KOPT-K1 (cell line): ENCODE results near the gene ANKRD36B.
"Not testable (repeated sequence)": the region's sequence is repeated elsewhere in the genome, so short reads cannot be mapped to it uniquely, and the experiment has no call there.

ENCODE experiments used
- H3K27ac ChIP-seq: fragments of 200-600 bp; sonication (generic); 2 replicates; pipeline ENCODE4 v1.5.1; 2016; ENCODE audit warnings: antibody characterized with exemption, mild to moderate bottlenecking, low read depth, low read length; ENCODE audit not compliant: poor library complexity, severe bottlenecking
- H3K36me3 ChIP-seq: fragments of 200-600 bp; sonication (generic); 2 replicates; pipeline ENCODE4 v1.5.1; 2017; ENCODE audit warnings: antibody characterized with exemption, mild to moderate bottlenecking, low read length, moderate library complexity; ENCODE audit not compliant: insufficient read depth
- H3K9me3 ChIP-seq: fragments of 200-600 bp; sonication (generic); 2 replicates; pipeline ENCODE4 v1.5.1; 2017; ENCODE audit warnings: antibody characterized with exemption, low read length, mild to moderate bottlenecking; ENCODE audit not compliant: insufficient read depth, poor library complexity, severe bottlenecking

ANKRD36B gene

DNA sequence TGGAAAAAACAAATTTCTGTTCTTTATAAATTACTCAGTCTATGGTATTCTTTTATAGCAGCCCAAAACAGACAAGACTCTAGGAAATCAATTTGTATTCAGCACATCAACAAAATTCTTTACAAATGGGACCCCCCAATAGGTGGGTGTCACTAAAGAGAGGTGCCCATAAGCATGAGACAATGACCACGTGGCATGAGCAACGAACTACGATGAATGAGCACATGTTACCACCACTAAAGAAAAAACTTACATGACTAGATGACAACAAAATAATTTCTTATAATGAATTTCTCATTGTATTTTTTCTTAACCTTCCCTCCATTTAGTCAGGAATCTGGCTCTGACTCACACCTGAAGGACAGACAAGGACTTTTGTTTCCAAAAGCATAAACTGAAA lies 3.8 kb upstream of the ANKRD36B start:
- not testable (repeated sequence) for H3K27ac ChIP-seq, H3K36me3 ChIP-seq

DNA sequence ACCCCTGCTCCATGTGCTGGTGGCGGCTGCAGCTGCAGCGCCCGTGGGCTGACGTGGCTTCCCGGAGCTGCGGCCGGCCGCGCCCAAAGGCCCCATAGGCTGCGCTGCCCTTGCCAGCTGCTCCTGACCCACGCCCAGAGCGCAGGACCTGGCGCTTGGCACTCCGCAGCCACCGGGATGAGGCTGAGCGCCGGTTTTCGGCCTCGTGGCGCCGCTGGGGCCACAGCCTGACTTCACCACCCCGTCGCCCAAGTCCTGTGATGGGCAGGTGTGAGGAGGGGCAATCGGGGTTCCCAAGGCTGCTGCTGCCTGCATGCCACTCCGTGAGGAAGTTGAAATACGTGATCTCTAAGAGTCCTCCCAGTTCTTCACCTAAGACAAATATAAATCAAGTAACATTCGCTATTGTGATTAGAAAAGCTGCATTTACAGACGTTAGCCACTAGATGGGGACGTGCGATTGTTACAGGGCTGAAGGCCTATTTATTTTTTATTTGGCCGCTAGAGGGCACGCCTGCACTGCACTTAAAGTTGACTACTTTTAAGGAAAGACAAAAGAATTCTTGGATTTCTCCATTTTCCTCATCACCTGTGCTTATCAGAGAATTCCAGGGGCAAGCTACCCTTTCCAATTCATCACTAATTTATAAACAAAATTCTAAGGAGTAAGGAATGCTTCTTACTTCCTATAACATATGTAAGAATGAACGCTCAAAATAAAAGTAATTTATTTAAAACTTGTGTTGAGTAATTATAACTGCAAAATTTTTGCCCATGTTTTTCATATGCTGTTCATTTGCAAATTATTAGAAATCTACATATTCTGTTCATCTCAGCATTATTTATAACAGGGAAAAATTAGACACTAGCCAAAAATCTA lies 1.1 kb upstream of the ANKRD36B start:
- peak overlapping the region; percentile 92 for H3K27ac ChIP-seq
- not testable (repeated sequence) for H3K9me3 ChIP-seq, H3K36me3 ChIP-seq

More for the DNA sequence above, 3.8 kb upstream of the ANKRD36B start:
- not testable (repeated sequence) for H3K9me3 ChIP-seq

DNA sequence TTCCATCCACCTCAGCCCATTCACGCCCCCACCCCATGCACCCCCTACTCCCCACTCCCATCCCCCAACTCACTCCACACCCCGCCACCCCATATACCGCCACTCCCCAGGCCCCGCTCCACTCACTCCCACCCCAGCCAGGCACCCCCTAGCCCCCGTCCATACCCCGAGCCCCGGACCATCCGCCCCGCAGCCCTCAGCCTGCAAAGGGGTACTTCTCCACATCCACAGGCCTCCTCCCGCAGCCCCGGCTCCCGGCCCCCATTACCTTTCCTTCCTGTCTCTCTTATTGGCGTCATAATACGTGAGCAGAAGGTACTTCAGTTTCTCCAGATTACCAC lies 450 bp downstream of the ANKRD36B start:
- peak overlapping the region; percentile 92 for H3K27ac ChIP-seq
- not testable (repeated sequence) for H3K9me3 ChIP-seq, H3K36me3 ChIP-seq

GRCh38 chr2:97565674-97566073 lies 24.0 kb downstream of the ANKRD36B start:
- not testable (repeated sequence) for H3K36me3 ChIP-seq, H3K27ac ChIP-seq, H3K9me3 ChIP-seq

GRCh38 chr2:97552406-97552805 lies 37.3 kb downstream of the ANKRD36B start:
- peaks cover 69% of the 10 kb centered on the region for H3K36me3 ChIP-seq
- H3K9me3 ChIP-seq, H3K27ac ChIP-seq: not testable (repeated sequence)

DNA sequence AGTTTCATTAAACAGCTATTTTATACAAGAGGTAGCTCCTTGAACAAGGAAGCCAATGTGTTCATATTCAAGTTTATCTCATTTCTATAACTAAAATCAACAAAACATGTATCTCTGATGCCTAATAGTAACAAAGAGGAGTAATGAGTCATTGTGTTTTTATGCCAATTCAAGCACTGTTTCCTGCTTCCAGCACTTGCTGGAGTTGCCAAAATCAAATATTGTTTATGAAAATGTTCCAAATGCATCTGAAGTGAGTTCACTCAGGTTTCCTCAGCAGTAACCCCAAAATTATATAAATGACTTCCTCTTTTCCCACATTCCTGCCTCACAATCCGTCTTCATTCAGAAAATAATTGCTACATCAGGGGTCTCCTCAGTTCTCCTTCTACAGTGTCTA lies 39.2 kb downstream of the ANKRD36B start:
- H3K36me3 ChIP-seq, result peaks cover 70% of the 10 kb centered on the region
- H3K27ac ChIP-seq, H3K9me3 ChIP-seq: not testable (repeated sequence)

- H3K36me3 ChIP-seq, result peaks cover 57% of the 10 kb centered on the region
- H3K9me3 ChIP-seq, H3K27ac ChIP-seq: not testable (repeated sequence)
These were observed 40.6 kb downstream of the ANKRD36B start for GRCh38 chr2:97549058-97549457.

- peaks cover 53% of the 10 kb centered on the region for H3K36me3 ChIP-seq
- H3K9me3 ChIP-seq, H3K27ac ChIP-seq: not testable (repeated sequence)
These were observed 41.1 kb downstream of the ANKRD36B start for GRCh38 chr2:97548536-97548935.

GRCh38 chr2:97546711-97547110 lies 43.0 kb downstream of the ANKRD36B start:
- Histone ChIP-seq H3K9me3 (no peaks in the 10 kb centered on the region), H3K36me3 (peaks cover 38% of the 10 kb centered on the region), H3K27ac (no peak overlapping the region)

- peaks cover 30% of the 10 kb centered on the region for H3K36me3 ChIP-seq
- not testable (repeated sequence) for H3K27ac ChIP-seq, H3K9me3 ChIP-seq
These were observed 44.8 kb downstream of the ANKRD36B start for GRCh38 chr2:97544911-97545310.

- H3K9me3 ChIP-seq, H3K27ac ChIP-seq, H3K36me3 ChIP-seq: not testable (repeated sequence)
These were observed 63.8 kb downstream of the ANKRD36B start for GRCh38 chr2:97525904-97526303.

DNA sequence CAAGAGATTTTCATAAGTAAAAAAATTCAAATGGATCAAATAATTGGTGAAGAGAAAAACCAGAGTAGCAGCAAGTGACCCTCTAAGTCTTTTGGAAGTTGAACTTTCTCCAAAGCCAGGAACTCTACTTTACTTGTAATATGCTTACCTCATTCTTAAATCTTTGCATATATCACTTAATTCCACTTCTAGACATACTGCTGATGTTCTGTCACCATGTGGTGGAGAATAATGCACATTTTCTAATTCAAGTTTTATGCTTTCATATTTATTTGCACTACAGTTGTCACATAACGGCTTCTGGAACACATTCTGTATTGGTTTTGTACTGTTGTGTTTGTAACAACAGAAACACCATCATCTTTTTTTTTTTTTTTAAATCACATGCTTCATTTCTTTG lies 65.9 kb downstream of the ANKRD36B start:
- H3K36me3 ChIP-seq, H3K9me3 ChIP-seq, H3K27ac ChIP-seq: not testable (repeated sequence)

- not testable (repeated sequence) for H3K36me3 ChIP-seq, H3K27ac ChIP-seq, H3K9me3 ChIP-seq
These were observed 66.6 kb downstream of the ANKRD36B start for GRCh38 chr2:97522916-97523555.

- not testable (repeated sequence) for H3K9me3 ChIP-seq, H3K27ac ChIP-seq, H3K36me3 ChIP-seq
These were observed 94.0 kb downstream of the ANKRD36B start for GRCh38 chr2:97495651-97496050.

GRCh38 chr2:97490141-97490540 lies 99.5 kb downstream of the ANKRD36B start:
- not testable (repeated sequence) for H3K27ac ChIP-seq, H3K36me3 ChIP-seq, H3K9me3 ChIP-seq
